Vagina (tissue), 2 donors: ENCODE results near the gene KDM4C. TPM values are rescaled to one million over a fixed set of nuclear protein-coding genes. Genes with fewer than 3 reads are reported as not detected.

Source experiments
- DNase-seq, 2 donors: peaks; one replicate each; pipeline ENCODE4 v3.0.0-alpha.2; 2017; ENCODE audit errors: extremely low spot score in 2 of 2
- H3K27ac ChIP-seq: fragments of 200-600 bp; sonication (generic); one replicate; pipeline ENCODE4 v1.5.1; 2019
- H3K27me3 ChIP-seq: fragments of 200-600 bp; sonication (generic); one replicate; pipeline ENCODE4 v1.5.1; 2019
- H3K36me3 ChIP-seq, 2 donors: fragments of 200-600 bp; sonication (generic); one replicate each; pipeline ENCODE4 v1.5.1; 2017 to 2019
- H3K4me1 ChIP-seq: fragments of 200-600 bp; sonication (generic); one replicate; pipeline ENCODE4 v1.5.1; 2019
- H3K4me3 ChIP-seq, 2 donors: fragments of 200-600 bp; sonication (generic); 1 replicate in 1 of 2; 2 replicates in 1 of 2; pipeline ENCODE4 v1.5.1; 2016 to 2019
- H3K9me3 ChIP-seq: fragments of 200-600 bp; sonication (generic); one replicate; pipeline ENCODE4 v1.5.1; 2019
- CTCF ChIP-seq, 3 experiments: fragments of 450-650 bp in 2 of 3; fragments of 200-600 bp in 1 of 3; sonication (generic) in 1 of 3; IDR thresholded peaks; one replicate each; pipeline ENCODE4 v1.5.1; 2017 to 2019; ENCODE audit warnings: antibody characterized with exemption in 3 of 3, mild to moderate bottlenecking in 2 of 3, moderate library complexity in 2 of 3
- POLR2A ChIP-seq, 2 donors: fragments of 450-650 bp; IDR thresholded peaks; one replicate each; pipeline ENCODE4 v1.6.1; 2017; ENCODE audit warnings: antibody characterized with exemption in 2 of 2, mild to moderate bottlenecking in 2 of 2, moderate library complexity in 2 of 2
- POLR2AphosphoS5 ChIP-seq, 2 donors: sonication (generic); formaldehyde crosslinking; IDR thresholded peaks; one replicate each; pipeline ENCODE4 v1.9.0; 2017; ENCODE audit warnings: antibody characterized with exemption in 2 of 2, mild to moderate bottlenecking in 2 of 2, low read depth in 1 of 2; ENCODE audit not compliant: insufficient read depth in 1 of 2
- intact Hi-C: fragments of 100-400 bp; cut with DNase I; formaldehyde crosslinking; loops from one replicate; pipeline ENCODE4 v1.15.1; 2023
- total RNA-seq: library from RNA; depleted of rRNA; stranded (reverse); fragments of >200 nt; gene quantifications from one replicate; pipeline ENCODE4 v1.2.3, GENCODE V29; 2016

Gene KDM4C
- total RNA-seq, 1 donor from 2014 or later = 35.6 TPM

GRCh38 chr9:7033076-7034045 lies 275.6 kb downstream of the KDM4C start:
- DNase-seq = no peak
- no peak for TF ChIP-seq POLR2A (IDR thresholded peaks at IDR 0.05)
- TF ChIP-seq CTCF (IDR thresholded peaks at IDR 0.05) = no peak
- TF ChIP-seq POLR2AphosphoS5 (IDR thresholded peaks at IDR 0.05; ENCODE audit: insufficient read depth in 1 of 2, low read depth in 1 of 2) = no peak
- Histone ChIP-seq H3K4me3 (no peak overlapping the region), H3K27me3 (no peaks in the 10 kb centered on the region), H3K4me1 (no peaks in the 10 kb centered on the region), H3K27ac (no peak overlapping the region), H3K9me3 (no peaks in the 10 kb centered on the region), H3K36me3 (no peaks in the 10 kb centered on the region)
- intact Hi-C loops = no loop called here

GRCh38 chr9:7037176-7037575 lies 279.4 kb downstream of the KDM4C start:
- H3K9me3 ChIP-seq = no peaks in the 10 kb centered on the region
- no peak overlapping the region for H3K27ac ChIP-seq
- intact Hi-C loops = no loop called here
- no peaks in the 10 kb centered on the region for H3K36me3 ChIP-seq
- H3K4me1 ChIP-seq = no peaks in the 10 kb centered on the region
- no peak overlapping the region for H3K4me3 ChIP-seq
- H3K27me3 ChIP-seq = no peaks in the 10 kb centered on the region
- DNase-seq = no peak
- TF ChIP-seq POLR2A (IDR thresholded peaks at IDR 0.05) (no peak), CTCF (IDR thresholded peaks at IDR 0.05) (no peak), POLR2AphosphoS5 (IDR thresholded peaks at IDR 0.05; ENCODE audit: insufficient read depth in 1 of 2, low read depth in 1 of 2) (no peak)

- H3K4me1 ChIP-seq = no peaks in the 10 kb centered on the region
- no peak overlapping the region for H3K4me3 ChIP-seq
- DNase-seq = no peak
- TF ChIP-seq POLR2A (IDR thresholded peaks at IDR 0.05) (no peak), CTCF (IDR thresholded peaks at IDR 0.05) (no peak), POLR2AphosphoS5 (IDR thresholded peaks at IDR 0.05; ENCODE audit: insufficient read depth in 1 of 2, low read depth in 1 of 2) (no peak)
- no peaks in the 10 kb centered on the region for H3K36me3 ChIP-seq
- no peaks in the 10 kb centered on the region for H3K9me3 ChIP-seq
- H3K27me3 ChIP-seq = no peaks in the 10 kb centered on the region
- H3K27ac ChIP-seq = no peak overlapping the region
- intact Hi-C loops = no loop called here
Measured at GRCh38 chr9:7042124-7042523, 284.4 kb downstream of the KDM4C start.

- H3K9me3 ChIP-seq = no peaks in the 10 kb centered on the region
- DNase-seq = no peak
- no peak overlapping the region for H3K4me3 ChIP-seq
- TF ChIP-seq POLR2A (IDR thresholded peaks at IDR 0.05) = no peak
- TF ChIP-seq CTCF (IDR thresholded peaks at IDR 0.05) = no peak
- TF ChIP-seq POLR2AphosphoS5 (IDR thresholded peaks at IDR 0.05; ENCODE audit: insufficient read depth in 1 of 2, low read depth in 1 of 2) = no peak
- H3K27me3 ChIP-seq = no peaks in the 10 kb centered on the region
- H3K36me3 ChIP-seq = no peaks in the 10 kb centered on the region
- H3K4me1 ChIP-seq = no peaks in the 10 kb centered on the region
- intact Hi-C loops = no loop called here
- H3K27ac ChIP-seq = no peak overlapping the region
Measured at GRCh38 chr9:7045361-7045760, 287.6 kb downstream of the KDM4C start.

GRCh38 chr9:7051711-7052110 lies 293.9 kb downstream of the KDM4C start:
- no peaks in the 10 kb centered on the region for H3K9me3 ChIP-seq
- no peak for DNase-seq
- no peaks in the 10 kb centered on the region for H3K4me1 ChIP-seq
- TF ChIP-seq CTCF (IDR thresholded peaks at IDR 0.05) = no peak
- TF ChIP-seq POLR2A (IDR thresholded peaks at IDR 0.05) = no peak
- TF ChIP-seq POLR2AphosphoS5 (IDR thresholded peaks at IDR 0.05; ENCODE audit: insufficient read depth in 1 of 2, low read depth in 1 of 2) = no peak
- H3K4me3 ChIP-seq = no peak overlapping the region
- no peak overlapping the region for H3K27ac ChIP-seq
- H3K27me3 ChIP-seq = no peaks in the 10 kb centered on the region
- no peaks in the 10 kb centered on the region for H3K36me3 ChIP-seq
- intact Hi-C loops = no loop called here
